ENCODE data around the gene CLDN5.

The CLDN5 gene

DNA sequence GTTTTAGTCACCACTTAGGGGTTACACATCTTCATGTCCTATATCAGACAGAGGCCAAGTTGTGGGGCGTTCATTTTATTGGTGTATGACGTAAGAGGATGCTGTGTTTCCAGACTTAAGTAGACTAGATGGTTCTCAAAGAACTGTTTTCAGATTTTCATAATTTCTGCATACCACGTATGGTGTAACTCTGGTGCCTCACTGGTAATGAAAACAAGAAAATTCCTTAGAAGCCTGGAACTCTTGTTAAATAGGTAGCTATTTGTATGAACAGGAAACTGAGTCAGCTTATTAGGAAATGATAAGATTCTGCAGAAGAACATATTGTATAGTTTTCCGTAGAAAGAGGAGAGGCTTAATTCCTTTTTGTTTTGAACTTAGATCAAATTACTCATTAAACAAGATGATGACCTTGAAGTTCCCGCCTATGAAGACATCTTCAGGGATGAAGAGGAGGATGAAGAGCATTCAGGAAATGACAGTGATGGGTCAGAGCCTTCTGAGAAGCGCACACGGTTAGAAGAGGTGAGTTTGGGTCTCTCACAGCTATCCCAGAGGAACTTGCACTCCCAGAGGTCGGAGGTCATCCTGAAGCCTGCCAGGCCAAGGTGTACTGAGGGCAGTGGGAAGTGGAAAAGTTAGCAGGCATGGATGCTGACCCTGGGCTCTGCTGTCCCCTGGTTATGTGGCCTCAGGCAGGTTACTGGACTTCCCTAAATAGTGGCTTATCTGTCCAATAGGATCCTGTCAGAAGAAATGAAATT lies 40.5 kb downstream of the CLDN5 start:
- Mint-ChIP-seq H3K27me3 (ENCODE audit: low read depth, poor library complexity) (peaks cover 3% of the 10 kb centered on the region), H3K4me1 (peaks cover 16% of the 10 kb centered on the region), H3K9me3 (no peaks in the 10 kb centered on the region), H3K36me3 (ENCODE audit: low read depth) (peaks cover 20% of the 10 kb centered on the region), H3K27ac (no peak overlapping the region), H3K4me3 (no peak overlapping the region)
- TF ChIP-seq, protein P1, sequence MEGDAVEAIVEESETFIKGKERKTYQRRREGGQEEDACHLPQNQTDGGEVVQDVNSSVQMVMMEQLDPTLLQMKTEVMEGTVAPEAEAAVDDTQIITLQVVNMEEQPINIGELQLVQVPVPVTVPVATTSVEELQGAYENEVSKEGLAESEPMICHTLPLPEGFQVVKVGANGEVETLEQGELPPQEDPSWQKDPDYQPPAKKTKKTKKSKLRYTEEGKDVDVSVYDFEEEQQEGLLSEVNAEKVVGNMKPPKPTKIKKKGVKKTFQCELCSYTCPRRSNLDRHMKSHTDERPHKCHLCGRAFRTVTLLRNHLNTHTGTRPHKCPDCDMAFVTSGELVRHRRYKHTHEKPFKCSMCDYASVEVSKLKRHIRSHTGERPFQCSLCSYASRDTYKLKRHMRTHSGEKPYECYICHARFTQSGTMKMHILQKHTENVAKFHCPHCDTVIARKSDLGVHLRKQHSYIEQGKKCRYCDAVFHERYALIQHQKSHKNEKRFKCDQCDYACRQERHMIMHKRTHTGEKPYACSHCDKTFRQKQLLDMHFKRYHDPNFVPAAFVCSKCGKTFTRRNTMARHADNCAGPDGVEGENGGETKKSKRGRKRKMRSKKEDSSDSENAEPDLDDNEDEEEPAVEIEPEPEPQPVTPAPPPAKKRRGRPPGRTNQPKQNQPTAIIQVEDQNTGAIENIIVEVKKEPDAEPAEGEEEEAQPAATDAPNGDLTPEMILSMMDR (IDR thresholded peaks at IDR 0.05): no peak
- DNase-seq: no peak

DNA sequence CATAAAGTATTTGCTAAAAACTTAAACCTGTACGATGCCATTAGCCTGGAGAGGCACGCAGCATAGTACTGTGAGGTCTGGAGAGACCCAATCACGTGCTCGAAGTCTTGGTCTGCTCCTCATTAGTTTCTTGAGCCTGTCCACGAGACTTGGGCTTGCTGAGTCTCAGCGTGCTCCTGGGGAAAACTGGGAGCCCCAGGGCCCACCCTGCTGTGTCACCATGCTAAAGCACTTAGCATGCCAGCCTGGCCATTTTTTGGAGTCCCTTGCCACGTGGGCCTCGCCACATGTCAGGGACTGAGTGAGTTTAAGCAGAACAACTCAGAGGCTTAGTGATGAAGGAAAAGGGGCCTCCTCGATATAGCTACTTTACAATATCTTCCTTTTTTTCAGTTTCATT lies 41.9 kb downstream of the CLDN5 start:
- no peaks in the 10 kb centered on the region for H3K9me3 Mint-ChIP-seq
- H3K36me3 Mint-ChIP-seq (ENCODE audit: low read depth): peaks cover 20% of the 10 kb centered on the region
- peaks cover 27% of the 10 kb centered on the region for H3K4me1 Mint-ChIP-seq
- H3K4me3 Mint-ChIP-seq: no peak overlapping the region
- no peak overlapping the region for H3K27ac Mint-ChIP-seq
- TF ChIP-seq, protein P1 (IDR thresholded peaks at IDR 0.05): no peak
- no peak for DNase-seq
- peaks cover 3% of the 10 kb centered on the region for H3K27me3 Mint-ChIP-seq (ENCODE audit: low read depth, poor library complexity)

GRCh38 chr22:19480789-19481188 lies 43.4 kb downstream of the CLDN5 start:
- Mint-ChIP-seq H3K27me3 (ENCODE audit: low read depth, poor library complexity) (peaks cover 3% of the 10 kb centered on the region), H3K36me3 (ENCODE audit: low read depth) (peaks cover 15% of the 10 kb centered on the region), H3K4me3 (peak overlapping the region; percentile 99), H3K27ac (no peak overlapping the region), H3K9me3 (no peaks in the 10 kb centered on the region), H3K4me1 (peaks cover 31% of the 10 kb centered on the region)
- TF ChIP-seq, protein P1 (IDR thresholded peaks at IDR 0.05): no peak
- no peak for DNase-seq

DNA sequence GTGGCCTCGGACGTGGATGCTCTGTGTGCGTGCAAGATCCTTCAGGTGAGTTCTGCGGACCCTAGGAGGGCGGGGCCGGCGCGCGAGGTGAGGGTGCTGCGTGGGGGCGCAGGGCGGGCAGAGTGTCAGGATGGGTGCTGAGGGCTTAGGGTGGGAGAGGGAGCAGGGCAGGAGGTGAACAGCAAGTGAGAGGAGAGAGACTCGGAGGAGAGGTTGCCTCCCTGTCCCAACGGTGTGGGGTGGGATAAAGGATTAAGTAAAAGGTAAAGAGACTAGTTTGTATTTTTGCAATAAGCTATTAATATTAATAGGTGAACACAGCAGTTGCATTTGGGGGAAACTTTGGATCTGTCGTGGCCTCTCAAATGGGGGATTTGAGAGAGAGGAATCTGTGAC lies 44.0 kb downstream of the CLDN5 start:
- DNase-seq: no peak
- Mint-ChIP-seq H3K27me3 (ENCODE audit: low read depth, poor library complexity) (peaks cover 3% of the 10 kb centered on the region), H3K9me3 (no peaks in the 10 kb centered on the region), H3K27ac (peak overlapping the region; percentile 100), H3K36me3 (ENCODE audit: low read depth) (peaks cover 12% of the 10 kb centered on the region), H3K4me3 (peak overlapping the region; percentile 99), H3K4me1 (peaks cover 31% of the 10 kb centered on the region)
- TF ChIP-seq, protein P1 (IDR thresholded peaks at IDR 0.05): no peak

GRCh38 chr22:19479355-19480172 lies 44.6 kb downstream of the CLDN5 start, which contains the start of gene CDC45:
CDC45 (plus strand) TSS chr22:19479920; CDS start chr22:19479969, 49 bp downstream.
- H3K4me1 Mint-ChIP-seq: peaks cover 31% of the 10 kb centered on the region
- peak within 1 kb of the TSS; percentile 100 for H3K27ac Mint-ChIP-seq
- H3K9me3 Mint-ChIP-seq: no peaks in the 10 kb centered on the region
- TF ChIP-seq, protein P1 (IDR thresholded peaks at IDR 0.05): no peak
- H3K36me3 Mint-ChIP-seq (ENCODE audit: low read depth): peaks cover 6% of the 10 kb centered on the region
- peak; percentile 90 for DNase-seq
- peak within 1 kb of the TSS; percentile 99 for H3K4me3 Mint-ChIP-seq
- H3K27me3 Mint-ChIP-seq (ENCODE audit: low read depth, poor library complexity): peaks cover 3% of the 10 kb centered on the region

All from nephron progenitor cell (in vitro differentiated cells).